Erythroblast (primary cell): Measurements from ENCODE around the gene CD84.

Source experiments
- DNase-seq, 2 experiments: peaks; one replicate each; lab custom pipeline; 2025; lab: John Stamatoyannopoulos, UW
- GATA1 ChIP-seq: IDR thresholded peaks from 2 replicates; pipeline ENCODE4 v1.6.1; 2011; ENCODE audit warnings: low read depth, mild to moderate bottlenecking, control low read depth, low read length, moderate library complexity
- POLR2A ChIP-seq: IDR thresholded peaks from 2 replicates; pipeline ENCODE4 v1.6.1; 2011; ENCODE audit warnings: mild to moderate bottlenecking, low read length

Gene CD84

GRCh38 chr1:160548960-160549664 lies 30.2 kb downstream of the CD84 start:
- peak; percentile 33 to 54 for DNase-seq
- TF ChIP-seq POLR2A (no peak), GATA1 (no peak)

DNA sequence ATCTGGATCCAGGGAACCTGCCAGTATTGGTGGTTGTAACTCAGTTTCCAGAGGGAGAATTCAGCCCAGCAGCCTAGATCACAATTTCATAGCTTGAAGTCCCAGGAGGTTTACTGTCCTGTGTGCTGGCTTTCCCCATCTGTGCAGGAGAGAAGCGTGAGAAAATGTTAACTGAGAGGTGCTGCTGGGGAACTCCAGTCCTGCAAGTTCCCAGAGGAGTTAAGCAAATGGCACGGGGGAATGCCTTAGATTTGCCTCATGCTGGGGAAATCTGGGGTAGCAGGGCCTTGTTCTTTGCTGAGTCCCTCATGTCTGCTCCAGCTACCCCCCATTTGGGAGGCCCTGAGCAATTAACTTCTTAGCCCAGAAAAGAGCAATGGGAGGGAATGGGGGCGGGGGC lies 31.1 kb downstream of the CD84 start:
- TF ChIP-seq POLR2A: no peak
- no peak for TF ChIP-seq GATA1
- DNase-seq: no peak

GRCh38 chr1:160547422-160547821 lies 31.9 kb downstream of the CD84 start:
- DNase-seq: no peak
- TF ChIP-seq POLR2A (no peak), GATA1 (no peak)

- no peak for TF ChIP-seq GATA1
- TF ChIP-seq POLR2A: no peak
- peak in 1 of 2 experiments; percentile 46 for DNase-seq
These were observed 32.4 kb downstream of the CD84 start for GRCh38 chr1:160546942-160547341.

DNA sequence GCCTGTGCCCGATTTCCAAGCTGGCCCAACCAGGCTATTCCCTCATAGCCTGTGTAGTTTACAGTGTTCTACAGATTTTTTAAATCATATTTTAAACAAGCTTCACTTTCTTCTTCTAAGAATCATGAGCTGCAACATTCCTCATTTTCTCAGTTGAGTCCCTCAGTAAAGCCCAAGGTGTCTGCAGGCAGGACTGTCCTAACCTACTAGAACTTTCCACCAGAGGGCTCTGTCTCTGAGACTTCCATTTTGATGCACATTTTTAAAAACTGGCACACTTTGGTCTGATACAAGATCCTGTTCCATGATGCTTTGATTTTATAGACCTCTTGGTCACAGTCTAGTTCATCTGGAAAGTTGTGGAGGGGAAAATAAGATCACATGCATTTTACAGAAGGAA lies 34.6 kb downstream of the CD84 start:
- DNase-seq: peak; percentile 58 to 63
- TF ChIP-seq GATA1 (no peak), POLR2A (no peak)

DNA sequence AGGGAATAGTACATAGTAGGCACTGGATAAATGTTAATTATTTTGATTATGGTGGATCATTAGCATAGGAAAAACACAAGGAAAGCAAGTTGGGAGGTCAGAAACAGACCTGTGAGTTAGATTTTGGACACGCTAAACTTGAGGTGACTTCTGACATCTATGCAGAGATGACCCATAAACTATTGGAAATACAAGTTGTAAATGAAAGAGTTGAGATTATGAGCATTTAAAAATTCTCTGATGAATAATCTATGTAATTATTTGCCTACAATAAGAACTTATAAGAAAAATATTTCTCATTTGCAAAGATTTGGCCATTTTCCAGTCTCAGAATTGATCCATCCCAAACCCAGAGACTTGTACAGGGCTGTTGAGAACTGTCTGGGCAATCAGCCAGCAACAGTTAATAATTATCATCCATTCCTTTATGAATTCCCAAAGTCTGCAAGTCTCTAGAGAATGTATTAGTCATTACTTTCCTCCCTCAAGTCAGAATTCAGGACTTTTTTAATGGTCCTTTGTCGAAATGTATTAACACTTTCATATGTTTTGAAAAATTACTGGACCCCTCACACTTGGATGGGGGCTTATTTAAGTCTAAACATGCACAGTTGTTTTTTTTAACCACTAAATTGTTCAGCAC lies 36.9 kb downstream of the CD84 start:
- DNase-seq: peak; percentile 25 to 53
- TF ChIP-seq POLR2A: no peak
- TF ChIP-seq GATA1: no peak

DNA sequence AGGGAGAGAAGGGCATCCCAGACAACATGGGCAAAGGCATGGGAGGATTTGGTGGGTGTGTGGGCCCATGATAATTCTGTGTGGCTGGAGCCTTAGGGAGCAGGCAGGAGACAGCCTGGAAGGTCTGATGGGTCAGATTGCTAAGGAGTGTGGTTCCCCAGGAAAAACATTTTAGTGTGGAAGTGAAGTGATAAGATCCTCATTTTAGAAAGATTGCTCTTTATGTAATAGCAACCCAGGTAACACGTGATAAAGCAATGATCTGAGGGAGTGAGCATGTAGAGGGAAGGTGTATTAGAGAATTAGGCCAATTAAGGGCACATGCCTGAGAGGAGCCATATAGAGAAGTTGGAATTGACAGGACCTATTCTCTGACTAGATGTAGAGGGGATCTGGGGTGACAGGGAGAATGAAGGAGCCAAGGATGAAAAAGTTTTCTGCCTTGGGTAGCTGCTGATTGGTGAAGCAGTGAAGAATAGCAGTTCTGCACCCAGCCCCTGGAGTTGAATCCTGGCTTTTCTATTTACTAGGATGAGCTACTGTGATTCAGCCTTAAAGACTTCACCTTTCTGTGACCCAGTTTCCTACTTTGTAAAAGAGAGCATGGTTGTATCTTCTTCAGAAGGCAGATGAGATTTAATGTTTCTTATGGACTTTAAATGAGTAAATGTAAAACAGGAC lies 37.5 kb downstream of the CD84 start:
- peak; percentile 25 to 61 for DNase-seq
- TF ChIP-seq GATA1: no peak
- TF ChIP-seq POLR2A: no peak

DNA sequence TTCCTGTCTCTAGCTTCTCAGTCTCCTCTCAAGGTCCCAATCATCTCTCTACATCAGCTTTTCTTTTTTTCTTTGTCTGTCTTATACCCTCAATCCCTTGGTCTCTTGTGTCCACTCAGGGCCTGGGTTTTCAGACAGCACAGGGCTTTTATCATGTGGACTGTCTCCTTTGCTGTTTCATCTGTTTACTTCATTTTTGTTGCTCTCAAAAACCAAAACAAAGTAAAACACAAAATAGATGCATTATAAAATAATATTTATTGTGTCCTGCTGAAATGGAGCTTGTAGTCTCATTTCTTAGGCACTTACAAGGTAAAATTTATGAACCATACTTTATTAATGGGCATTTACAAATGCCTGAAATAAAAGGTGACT lies 38.5 kb downstream of the CD84 start:
- no peak for TF ChIP-seq GATA1
- TF ChIP-seq POLR2A: no peak
- DNase-seq: no peak

DNA sequence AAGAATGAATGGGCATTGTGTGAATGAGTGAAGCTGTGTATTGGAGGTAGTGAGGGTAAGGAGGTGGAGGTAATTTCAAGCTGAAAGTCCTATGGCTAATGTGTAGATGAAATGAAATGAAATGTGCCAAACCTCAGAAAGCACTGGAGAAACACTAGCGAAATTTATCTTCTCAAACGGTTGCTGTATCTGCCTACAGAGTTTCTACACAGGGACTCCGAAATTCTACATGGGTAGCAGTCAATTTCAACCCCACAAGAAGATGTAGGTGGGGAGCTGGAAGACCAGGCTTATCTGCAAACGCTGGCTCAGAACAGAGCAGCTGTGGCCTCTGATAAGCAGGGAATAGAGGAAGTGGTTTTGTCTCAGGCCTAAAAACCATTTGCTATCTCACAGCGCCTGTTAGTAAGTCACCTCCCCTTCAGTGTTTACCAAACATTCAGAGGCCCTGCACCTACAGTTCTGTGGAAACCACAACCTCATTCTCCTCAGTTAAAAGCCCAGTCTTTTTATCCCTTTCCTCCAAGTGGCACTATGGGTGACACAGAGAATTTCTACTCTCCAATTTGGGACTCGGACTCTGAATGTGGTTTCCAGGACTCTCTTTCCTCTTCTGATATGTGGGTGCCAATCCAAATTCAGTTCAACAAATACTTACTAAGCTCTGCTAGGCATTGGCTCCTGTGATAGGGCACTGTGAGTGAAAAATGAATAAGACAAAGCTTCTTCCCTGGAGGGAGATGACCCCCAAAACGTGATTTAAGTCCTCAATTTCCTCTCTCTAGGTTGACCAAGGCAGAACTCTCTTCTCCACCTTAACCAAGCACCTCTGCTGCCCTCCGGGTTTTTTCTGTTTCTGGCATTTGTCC lies 39.1 kb downstream of the CD84 start:
- DNase-seq: peak; percentile 97 to 100
- TF ChIP-seq GATA1 (peak; percentile 99), POLR2A (peak; percentile 80)

DNA sequence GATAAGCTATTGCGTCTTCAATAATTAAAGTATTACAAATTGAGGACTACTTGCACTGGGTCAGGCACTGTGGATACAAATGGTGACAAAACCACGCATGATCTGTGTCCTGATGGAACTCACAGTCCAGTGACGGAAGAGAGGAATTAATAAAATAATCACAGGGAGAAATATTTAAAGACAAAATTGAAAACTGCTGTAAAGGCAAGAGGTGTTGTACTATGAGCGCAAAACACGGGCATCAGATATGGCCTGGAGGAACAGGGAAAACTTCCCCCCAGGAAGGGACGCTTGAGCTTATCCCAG lies 39.7 kb downstream of the CD84 start:
- TF ChIP-seq GATA1: no peak
- TF ChIP-seq POLR2A: no peak
- no peak for DNase-seq

DNA sequence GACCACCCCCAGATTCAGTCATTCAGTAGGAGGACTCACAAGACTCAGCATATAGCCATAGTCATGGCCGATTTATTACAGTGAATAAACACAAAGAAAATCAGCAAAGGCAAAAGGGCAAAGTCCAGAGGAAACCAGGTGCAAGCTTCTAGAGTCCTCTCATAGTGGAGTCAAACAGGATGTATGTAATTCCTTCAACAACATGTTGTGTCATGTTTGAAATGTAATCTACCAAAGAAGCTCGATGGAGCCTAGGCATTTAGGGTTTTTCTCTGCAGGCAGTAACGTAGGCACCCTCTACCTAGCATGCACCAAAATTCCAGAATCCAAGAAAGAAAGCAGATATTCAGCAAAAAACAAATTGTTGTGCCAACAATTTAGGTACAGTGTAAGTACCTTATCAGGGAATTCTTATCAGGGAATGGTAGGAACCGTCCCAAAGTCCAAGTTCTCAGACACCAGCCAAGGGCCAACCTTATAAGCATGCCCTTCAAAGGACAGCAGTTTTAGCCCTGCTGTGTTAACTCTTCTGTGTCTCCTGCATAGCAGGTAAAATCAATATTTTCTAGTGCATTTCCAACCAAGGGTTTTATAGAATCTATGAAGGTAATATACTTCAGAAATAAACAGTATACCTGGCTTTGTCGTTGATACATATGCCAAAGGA lies 40.2 kb downstream of the CD84 start:
- DNase-seq: peak; percentile 32 to 60
- TF ChIP-seq POLR2A (no peak), GATA1 (no peak)

DNA sequence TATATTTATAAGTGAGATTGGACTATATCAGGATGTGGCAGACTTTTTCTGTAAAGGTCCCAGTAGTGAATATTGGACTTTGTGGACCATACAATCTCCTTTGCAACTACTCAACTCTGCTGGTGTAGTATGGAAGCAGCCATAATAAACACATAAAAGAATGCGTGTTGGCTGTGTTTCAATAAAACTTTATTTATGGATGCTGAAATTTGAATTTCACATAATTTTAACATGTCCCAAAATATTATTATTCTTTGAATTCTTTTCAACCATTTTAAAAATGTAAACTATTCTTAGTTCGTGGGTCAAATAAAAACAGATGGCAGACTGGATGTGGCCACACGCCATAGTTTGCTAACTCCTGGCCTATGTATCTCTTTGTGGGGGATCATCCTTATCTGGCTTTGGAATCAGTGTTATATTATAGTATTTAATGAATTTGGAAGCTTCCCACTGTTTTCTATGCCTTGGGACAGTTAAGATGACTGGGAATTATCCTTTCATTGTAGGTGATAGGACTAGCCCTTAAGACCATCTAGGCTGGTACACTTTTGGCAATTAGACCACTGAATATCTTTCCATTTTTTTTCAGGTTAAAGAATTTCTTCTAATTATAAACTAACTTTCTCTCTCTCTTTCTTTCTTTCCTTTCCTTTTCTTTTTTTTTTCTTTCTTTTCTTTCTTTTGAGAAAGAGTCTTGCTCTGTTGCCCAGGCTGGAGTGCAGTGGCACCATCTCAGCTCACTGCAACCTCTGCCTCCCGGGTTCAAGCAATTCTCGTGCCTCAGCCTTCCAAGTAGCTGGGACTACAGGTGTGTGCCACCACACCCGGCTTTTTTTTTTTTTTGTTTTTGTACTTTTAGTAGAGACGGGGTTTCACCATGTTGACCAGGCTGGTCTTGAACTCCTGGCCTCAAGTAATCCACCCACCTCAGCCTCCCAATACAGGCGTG lies 41.3 kb downstream of the CD84 start:
- TF ChIP-seq GATA1 (no peak), POLR2A (no peak)
- DNase-seq: no peak
